ELR (cell line): Measurements from ENCODE around the gene GLT1D1.
"Not testable (repeated sequence)": the region's sequence is repeated elsewhere in the genome, so short reads cannot be mapped to it uniquely, and the experiment has no call there.

Experiments used
- DNase-seq: peaks from one replicate; pipeline ENCODE4 v3.0.0-alpha.2; 2015; ENCODE audit warnings: low read depth

The GLT1D1 gene

DNA sequence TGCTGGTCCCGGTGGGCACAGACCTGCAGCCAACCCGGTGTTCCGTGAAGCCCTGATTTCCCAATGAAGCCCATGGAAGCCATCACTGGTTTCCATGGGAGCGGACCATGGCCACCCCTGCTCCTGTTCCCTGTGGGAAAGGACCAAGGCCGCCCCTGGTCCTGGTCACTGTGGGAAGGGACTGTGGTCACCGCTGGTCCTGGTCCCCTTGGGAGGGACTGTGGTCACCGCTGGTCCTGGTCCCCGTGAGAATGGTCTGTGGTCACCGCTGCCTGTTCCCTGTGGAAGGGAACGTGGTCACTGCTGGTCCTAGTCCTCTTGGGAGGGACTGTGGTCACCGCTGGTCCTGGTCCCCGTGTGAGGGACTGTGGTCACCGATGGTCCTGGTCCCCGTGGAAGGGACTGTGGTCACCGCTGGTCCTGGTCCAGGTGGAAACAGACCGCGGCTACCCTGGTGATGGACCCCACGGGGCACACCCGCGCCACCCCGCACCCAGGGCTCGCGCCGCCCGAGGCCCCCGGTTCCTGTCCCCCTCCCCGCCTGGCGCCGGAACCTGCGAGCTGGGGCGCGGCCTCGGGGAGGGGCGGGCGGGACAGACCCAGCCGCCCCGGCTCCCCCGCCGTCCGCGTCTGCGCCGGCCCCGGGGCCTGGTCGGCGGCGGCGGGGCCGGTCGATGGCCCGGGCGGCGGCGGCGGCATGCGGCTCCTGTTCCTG, at the start of gene GLT1D1:
GLT1D1 (plus strand) TSS at position 594 of the 715 bp plus-strand sequence; CDS start at position 698, 104 bp downstream.
- no peak for DNase-seq

DNA sequence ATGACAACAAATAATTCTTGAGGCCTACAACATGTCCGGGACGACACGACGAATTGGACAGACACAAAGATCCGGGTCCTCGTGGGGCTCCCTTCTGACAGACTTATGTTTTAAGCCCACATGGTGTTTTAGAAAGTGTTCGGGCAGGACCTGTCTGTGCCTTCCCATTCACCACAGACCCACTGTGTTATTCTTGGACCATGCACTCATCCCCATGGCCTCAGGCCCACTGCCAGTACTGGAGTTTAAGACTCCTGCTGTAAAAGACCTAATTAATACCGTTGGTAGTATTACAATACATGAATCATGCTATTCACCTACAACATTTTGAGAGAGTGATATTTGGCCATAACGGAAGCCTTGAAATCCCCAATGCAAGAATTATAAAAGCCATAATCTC, 49.5 kb upstream of the GLT1D1 start:
- no peak for DNase-seq

DNA sequence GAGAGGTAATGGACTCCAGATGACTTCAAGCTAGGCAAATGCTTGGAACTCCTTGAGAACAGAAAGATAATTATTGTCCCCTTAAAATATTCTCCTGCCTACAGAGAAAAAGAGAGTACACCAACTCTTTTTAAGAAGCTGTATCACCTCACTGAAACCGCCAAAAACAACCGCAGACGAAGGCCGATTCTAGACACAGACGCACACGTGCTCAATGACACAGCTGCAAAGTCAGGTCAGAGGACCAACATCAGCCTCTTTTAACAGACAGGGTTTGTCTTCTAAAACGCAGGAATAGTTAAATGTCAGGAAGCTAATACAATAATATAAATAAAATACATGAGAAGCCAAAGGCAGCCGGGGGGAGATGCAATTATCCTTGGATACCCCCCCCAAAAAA, 48.5 kb upstream of the GLT1D1 start:
- no peak for DNase-seq

DNA sequence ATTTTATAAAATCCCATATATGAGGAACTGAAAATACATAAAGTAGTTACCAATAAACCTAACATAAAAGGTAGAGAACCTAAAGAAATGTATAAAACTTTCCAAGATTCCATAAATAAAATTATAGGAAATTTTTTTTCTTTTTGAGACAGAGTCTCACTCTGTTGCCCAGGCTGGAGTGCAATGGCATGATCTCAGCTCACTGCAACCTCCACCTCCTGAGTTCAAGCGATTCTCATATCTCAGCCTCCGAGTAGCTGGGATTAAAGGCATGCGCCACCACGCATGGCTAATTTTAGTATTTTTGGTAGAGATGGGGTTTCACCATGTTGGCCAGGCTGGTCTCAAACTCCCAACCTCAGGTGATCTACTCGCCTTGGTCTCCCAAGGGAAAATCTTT, 47.9 kb upstream of the GLT1D1 start:
- not testable (repeated sequence) for DNase-seq

DNA sequence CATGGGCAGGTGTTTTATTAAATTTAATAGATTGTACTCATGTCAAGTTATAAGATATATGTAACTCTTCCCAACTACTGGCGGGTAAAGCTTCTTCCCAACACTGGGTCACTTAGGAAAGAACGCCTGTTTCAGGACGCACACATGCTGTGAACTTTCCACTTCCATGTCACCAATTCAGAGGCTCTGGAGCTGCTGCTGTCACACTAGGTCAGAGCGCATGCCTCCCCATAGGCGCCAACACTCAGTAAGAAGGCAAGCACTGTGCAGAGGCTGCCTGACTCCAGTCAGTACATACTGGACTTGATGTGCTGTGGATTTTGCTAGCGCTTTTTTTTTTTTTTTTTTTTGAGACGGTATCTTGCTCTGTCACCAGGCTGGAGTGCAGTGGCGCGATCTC, 46.7 kb upstream of the GLT1D1 start:
- no peak for DNase-seq

DNA sequence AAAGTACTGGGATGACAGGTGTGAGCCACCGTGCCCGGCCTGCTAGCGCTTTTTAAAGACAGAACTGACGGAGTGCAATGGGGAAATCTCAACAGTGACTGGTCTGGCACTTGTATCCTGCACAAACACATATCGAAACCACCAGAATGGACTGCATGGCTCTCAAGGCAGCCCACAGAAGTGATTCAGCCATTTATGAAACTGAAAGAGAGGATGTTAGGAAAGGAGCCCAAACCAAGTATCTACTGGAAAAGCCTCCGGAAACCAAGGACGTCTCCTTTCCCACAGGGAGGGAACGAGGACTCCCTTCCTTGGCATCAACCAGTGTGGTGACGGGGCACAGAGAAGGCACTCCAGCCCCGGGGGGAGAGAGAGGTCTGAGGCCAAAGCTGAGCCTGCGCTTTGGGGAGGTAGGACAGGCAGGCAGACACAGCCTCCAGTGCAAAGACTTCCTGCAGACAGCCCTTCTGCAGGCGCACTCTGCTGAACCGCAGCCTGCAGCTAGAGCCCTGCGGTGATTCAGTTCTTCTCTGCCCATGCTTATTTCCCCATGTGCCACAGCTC, 46.0 kb upstream of the GLT1D1 start:
- DNase-seq = no peak

DNA sequence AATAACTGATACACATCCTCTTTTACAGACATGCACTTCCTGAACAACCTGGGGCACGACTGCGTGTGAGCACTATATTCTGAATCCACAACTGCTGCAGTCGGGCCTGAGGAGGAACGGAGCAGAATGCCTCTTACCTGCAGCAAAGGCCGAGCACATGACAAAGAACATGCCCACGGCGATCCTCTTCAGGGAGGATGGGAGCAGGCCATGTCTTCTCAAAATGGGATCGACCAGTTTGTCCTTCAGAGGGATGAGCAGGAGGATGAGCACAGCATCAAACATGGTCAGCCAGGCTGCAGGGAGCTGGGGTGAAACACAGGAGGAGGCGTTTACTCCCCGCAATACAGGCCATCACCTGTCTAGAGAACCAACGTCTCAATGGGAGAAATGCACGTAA, 44.6 kb upstream of the GLT1D1 start:
- no peak for DNase-seq

DNA sequence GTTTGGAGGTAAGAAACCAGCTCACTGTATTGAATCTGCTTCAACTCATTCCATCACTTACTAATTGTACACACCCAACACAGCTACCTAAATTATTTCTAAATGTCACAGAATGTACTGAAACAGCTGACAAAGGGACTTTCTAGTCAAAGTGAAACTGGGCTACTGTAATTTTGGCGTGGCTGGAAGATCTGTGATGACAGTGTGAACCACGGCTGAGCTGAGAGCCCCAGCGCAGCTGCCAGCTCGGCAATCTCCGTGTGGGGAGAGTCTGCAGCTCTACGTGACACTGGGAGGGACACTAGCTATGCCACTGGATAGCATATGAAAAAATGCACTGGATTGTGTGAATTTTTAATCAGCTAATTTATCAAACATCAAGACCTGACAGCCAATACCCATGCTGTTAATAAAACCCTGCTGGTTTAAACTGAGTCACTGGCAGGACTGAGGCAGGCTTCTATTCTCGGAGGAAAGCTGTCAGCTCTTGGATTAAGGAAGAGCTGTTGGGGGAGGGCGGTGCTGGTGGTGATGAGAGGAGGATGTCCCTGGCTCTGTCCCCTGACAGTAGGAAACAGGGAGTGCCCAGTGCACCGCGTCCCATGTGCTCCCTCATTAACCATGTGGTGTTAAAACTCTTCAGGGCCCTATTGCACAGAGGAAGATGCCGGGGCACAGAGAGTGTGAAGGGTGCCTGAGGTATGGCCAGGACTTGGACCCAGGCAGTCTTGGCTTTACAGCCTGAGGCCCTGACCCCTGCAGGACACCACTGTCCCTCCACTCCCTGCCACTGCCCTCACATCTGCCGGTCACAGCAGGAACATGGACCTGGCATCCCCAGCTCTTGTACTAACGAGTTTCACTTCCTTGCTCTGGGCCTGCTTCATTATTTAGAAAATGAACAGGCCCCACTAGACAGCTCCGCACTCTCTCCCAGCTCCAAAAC, 42.8 kb upstream of the GLT1D1 start:
- no peak for DNase-seq

DNA sequence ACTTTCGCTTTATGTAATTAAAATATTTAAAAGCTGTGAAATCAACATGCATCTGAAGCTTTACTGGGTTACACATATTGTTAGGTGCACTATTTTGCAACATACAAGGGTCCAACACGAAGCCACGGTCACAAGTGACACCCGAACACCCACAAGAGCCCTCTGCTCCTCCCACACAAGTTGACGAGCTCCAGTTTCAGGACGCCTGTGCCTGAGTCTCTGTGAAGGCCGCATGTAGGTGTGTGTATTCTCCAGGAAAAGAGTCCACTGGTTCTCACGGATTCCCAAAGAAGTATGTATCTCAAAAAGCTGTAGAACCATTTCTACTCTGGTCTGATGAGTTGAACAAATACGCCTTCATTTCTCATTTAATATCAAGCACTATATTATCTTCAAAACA, 41.5 kb upstream of the GLT1D1 start:
- DNase-seq = no peak

DNA sequence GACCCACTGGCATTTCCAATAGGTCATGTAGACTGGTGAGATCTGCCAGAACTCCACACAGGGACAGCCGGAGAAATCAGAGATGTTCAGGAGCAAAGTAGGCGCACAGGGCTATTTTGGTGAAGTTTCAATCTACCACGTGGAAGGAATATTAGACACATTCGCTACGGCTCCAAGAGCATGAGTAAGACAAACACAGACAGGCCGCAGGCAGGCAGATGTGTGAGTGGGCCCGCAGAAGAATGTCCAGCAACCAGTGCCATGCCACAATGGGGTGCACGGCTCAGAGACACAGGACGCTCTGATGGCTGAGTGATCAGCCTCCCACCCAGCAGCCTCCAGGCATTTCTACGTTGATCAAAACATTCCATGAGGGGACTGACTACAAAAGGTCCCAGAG, 39.9 kb upstream of the GLT1D1 start:
- no peak for DNase-seq

DNA sequence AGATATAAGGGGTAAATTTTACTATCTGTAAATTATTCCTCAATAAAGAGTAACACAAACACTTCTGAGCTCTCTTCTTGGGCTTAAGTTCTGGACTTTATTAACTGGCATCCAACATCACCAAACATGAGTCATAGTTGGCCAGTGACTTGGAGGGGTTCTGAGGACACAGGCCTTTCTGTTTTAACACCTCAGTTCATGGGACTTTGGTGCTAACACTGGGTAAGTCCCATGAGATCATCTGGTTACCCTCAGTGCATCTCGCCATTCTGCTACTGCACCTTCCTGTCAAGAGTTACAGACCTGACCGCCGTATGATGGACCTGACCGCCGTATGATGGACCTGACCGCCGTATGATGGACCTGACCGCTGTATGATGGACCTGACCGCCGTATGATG, 39.4 kb upstream of the GLT1D1 start:
- no peak for DNase-seq

DNA sequence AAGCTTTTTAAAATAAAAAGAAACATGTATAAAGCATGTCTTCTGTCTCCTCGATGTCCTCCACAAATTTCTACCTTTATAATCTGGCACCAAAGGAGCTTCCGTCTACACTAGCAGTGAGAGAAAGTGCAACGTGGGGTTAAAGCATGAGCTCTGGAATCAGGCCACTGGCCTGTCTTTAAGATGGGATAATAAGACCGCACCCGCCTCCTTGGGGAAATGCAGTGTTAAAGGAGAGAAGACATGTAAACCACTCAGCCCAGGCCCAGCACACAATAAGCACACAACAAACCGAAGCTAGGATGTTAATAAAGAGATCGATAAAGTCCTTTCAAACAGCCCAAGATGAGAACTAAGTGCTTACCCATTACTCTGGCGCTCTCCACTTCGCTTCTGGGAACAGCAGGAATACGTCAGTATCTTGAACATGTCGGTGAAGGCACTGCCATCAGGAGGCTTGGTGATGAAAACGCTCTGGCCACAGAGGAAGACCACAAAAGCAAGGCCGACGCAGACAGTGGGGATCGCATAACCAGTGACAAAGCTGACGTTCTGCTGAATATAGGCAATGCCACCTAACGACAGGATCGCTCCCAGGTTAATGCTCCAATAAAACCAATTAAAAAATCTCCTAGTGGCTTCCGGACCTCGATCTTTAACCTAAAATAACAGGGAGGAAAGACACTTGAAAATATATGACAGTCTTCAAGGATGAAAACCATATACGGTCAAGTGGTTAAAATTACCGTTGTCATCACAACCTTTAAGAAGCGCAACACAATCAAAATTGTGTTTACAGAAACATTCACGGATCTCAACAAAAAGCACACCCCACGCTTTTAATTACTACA, 38.6 kb upstream of the GLT1D1 start:
- no peak for DNase-seq

DNA sequence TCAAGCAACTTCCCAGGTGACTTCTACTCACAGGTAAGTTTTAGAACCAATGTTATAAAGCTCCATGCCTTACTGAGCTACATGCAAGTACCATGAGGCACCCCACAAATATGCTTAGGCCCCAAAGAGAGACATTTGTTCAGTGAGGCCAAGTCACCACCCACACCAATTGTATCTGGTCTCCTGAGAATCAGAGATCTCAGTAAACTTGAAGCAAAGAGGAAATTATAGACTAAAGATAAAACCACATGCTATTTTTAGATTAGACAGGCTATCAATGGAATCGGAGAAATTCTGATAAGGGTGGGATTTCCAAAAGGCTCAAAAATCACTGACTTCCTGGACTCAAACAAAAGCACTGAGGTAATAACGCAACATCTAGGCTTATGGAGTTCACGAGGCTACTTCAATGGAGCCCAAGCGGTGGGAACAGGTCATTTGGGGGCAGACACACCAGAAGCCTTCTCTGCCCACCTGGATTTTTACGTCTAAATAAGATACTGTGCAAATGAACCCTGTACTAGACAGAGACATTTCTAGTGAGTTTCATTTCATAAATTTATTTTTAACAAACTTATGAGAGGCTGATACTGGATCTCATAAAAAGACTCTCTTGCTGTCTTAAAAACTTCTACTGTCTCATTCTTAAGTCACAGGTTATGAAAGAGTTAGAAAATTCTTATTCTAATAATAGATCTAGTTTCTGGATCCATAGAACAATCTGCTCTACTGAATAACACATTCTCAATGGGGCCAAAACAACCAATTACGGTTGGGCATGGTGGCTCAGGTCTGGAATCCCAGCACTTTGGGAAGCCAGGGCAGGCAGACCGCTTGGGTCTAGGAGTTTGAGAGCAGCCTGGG, 37.3 kb upstream of the GLT1D1 start:
- DNase-seq = no peak

DNA sequence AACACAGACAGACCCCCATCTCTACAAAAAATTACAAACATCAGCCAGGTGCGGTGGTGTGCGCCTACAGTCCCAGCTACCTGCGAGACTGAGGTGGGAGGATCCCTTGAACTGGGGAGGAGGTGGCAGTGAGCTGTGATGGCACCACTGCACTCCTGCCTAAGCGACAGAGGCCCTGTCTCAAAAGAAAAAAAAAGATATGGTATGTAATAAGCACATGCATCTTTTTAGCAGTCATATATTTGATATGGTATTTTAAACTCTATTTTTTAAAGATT, 36.7 kb upstream of the GLT1D1 start:
- DNase-seq = no peak

DNA sequence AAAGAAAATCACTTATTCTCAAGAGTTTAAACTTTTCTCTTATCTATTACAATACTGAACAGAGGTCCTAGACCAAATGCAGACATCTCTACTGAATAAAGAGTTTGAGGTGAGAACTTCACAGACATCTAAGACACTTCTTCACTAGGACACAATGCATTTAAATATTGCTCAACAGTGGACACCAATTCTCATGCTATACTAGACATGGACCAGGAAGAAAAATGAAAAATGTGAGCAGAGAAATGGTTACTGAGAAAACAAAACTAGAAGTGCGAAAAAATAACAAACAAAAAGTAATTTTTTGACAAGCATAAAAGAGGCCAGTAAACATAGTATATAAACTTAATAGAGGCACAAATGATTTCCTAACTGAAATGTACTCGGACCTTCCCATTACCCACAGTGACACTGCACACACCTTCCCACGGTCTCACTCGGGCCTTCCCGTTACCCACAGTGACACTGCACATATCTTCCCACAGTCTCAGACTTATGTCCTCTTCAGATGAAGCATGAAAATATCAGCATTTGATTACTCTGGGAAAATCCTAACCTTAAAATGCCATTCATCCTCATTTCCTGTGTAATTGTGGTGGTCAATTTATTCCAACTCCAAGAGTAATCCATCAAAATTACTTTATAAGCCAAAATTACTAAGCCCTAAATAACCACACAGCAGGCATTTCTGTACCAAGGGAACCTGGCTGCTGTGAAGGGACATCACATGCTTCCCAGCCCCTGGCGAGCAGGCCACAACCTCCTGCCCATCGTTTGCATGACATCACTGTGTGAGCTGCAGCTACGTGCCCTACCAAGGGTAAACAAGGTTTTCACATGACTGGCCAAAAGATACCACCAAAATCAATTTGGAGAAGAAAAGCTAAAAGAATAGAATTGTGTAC, 35.9 kb upstream of the GLT1D1 start:
- DNase-seq = peak; percentile 5

DNA sequence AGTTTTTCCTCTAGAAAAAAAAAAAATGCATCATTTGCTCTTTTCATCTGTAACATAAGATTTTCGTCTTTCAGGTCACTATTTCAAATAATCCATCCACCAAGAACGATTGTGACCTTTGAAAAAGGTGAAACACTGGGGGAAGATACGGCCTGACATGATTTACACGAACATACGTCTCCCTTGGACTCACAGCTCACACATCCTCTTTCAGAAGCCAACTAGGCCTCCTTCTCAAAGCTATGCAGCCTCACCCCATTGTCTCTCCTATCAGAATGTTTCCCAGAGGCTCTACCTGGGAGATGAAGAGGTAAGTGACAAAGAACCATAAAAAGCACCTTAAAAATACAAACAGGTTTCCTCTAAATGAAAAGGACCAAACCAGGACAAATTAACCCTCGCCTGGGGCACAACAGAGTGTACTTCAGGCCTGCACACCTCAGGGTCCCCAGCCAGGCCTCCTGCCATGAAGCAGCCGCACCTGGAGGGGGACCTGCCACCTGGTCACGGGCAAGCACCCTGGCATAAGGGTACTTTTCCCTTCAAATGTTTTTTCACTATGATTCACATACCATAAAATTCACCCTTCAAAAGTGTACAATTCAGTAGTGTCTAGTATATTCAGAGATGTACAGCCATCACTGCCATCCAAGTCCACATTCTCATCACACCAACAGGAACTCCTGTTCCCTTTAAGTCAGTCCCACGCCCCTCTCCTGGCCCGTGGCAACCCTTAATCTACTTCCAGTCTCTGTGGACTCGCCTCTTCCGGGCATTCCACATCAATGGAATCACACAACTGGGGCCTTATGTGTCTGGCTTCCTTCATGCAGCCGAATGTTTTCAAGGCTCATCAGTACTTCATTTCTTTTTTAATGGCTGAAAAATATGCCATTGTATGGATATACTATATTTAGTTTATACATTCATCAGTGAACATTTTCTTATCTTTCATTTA, 34.9 kb upstream of the GLT1D1 start:
- peak; percentile 8 for DNase-seq

DNA sequence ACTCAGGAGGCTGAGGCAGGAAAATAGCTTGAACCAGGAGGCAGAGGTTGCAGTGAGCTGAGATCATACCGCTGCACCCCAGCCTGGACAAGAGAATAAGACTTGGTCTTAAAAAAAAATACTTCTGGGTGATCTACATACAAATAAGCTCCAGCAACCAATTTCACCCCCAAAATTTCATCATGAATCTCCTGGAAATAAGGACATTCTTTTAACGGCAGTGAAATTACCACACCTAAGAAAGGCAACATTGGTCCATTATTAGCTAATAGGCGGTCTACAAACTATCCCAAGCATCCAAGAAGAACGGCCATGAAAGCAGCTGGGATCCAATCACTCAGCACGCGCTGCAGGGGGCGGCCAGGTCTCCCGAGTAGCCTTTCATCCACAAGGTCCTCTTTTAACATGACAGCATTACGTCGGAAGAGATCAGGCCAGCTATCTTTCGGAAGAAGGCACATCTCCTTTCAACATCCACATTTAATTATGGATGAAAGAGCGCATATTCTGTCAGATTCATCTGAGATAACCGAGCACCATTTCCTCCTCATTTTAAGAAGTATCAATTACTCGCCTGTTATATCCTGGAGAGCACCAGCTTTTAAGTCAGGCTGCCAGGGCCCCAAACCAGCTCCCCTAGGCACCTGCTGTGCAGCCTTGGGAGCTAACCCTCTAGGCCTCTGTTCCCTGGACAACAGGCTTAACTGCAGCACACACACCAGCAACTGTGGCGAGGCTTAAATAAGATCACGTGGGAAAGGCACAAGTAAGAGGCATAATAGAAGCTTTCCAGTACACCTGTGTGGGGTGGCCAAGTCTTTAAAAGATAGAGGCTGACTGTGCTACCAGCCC, 33.8 kb upstream of the GLT1D1 start:
- DNase-seq = no peak

DNA sequence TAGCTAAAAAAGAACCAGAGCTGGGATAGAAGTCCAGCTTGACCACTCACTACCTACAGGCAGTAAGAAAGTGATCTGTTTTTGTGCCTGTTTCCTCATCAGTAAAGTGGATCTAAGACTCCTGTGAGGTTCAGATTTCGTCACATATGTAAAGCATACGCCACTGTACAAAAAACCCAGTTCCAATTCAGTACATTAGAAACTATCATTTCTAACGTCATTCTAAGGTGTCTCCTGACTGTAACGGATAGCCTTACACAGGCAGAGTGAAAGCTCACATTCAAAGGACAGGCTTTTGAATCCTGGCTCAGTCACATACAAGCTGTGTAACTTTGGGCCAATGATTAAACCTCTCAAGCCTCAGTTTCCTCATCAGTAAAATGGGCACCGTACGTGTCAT, 33.0 kb upstream of the GLT1D1 start:
- DNase-seq = no peak
